MCF 10A (cell line): Measurements from ENCODE around the gene HES2. TPM values are rescaled to one million over a fixed set of nuclear protein-coding genes. Genes with fewer than 3 reads are reported as not detected.

Experiments used
- BruUV-seq: library from RNA; stranded (reverse); fragments of 400-500 nt; replicated peaks from 2 replicates; lab custom pipeline; 2021; lab: Mats Ljungman, UMichigan
- CTCF ChIA-PET: fragments of 300-600 bp; sonication (Branson Sonifier 250); formaldehyde crosslinking; extraction: SDS; loops from one replicate; lab custom pipeline; 2021; ENCODE audit warnings: antibody characterized with exemption, inconsistent platforms; lab: Yijun Ruan, JAX
- POLR2A ChIA-PET: fragments of 300-600, 350-650 bp; sonication (Branson Sonifier 250); formaldehyde crosslinking; extraction: SDS; loops from one replicate; lab custom pipeline; 2020; ENCODE audit warnings: antibody characterized with exemption, inconsistent platforms; lab: Yijun Ruan, JAX
- DNase-seq: peaks from one replicate; pipeline ENCODE4 v3.0.0-alpha.2; 2018; ENCODE audit not compliant: unreplicated experiment
- H3K27ac Mint-ChIP-seq: one replicate; pipeline ENCODE4 v1.8.0; 2022; ENCODE audit warnings: mild to moderate bottlenecking, low read depth, mixed read lengths; ENCODE audit not compliant: unreplicated experiment
- H3K27me3 Mint-ChIP-seq: one replicate; pipeline ENCODE4 v1.8.0; 2022; ENCODE audit warnings: mixed read lengths; ENCODE audit not compliant: insufficient read depth, unreplicated experiment
- H3K36me3 Mint-ChIP-seq: one replicate; pipeline ENCODE4 v1.8.0; 2022; ENCODE audit warnings: mild to moderate bottlenecking, moderate library complexity, mixed read lengths; ENCODE audit not compliant: insufficient read depth, unreplicated experiment
- H3K4me1 Mint-ChIP-seq: one replicate; pipeline ENCODE4 v1.8.0; 2022; ENCODE audit warnings: mixed read lengths; ENCODE audit not compliant: insufficient read depth, unreplicated experiment
- H3K4me3 Mint-ChIP-seq: one replicate; pipeline ENCODE4 v1.8.0; 2022; ENCODE audit warnings: mild to moderate bottlenecking, moderate library complexity, mixed read lengths; ENCODE audit not compliant: unreplicated experiment
- H3K9me3 Mint-ChIP-seq: one replicate; pipeline ENCODE4 v1.8.0; 2022; ENCODE audit warnings: mixed read lengths; ENCODE audit not compliant: unreplicated experiment
- CTCF ChIP-seq: fragments of 200-600 bp; IDR thresholded peaks from one replicate; pipeline ENCODE4 v1.8.0; 2022; ENCODE audit warnings: antibody characterized with exemption, mild to moderate bottlenecking; ENCODE audit not compliant: unreplicated experiment
- intact Hi-C: fragments of 100-400 bp; cut with micrococcal nuclease; formaldehyde crosslinking; loops from 2 replicates; pipeline ENCODE4 v1.14.1; 2022
- total RNA-seq: library from RNA; stranded (reverse); gene quantifications from 2 replicates; pipeline ENCODE4 v1.2.3, GENCODE V29; 2022

HES2 gene
- total RNA-seq, 1 experiment from 2014 or later = 7.6 TPM

- ChIA-PET CTCF (interaction anchor here (0.6 to 1.9 kb wide), 6 partner anchors 10 to 180 kb away, joined by 3 to 11 read pairs (median 3); no protein-coding TSS in a partner anchor), POLR2A (interaction anchor here (0.6 to 2.4 kb wide), 8 partner anchors 10 to 99 kb away, joined by 3 to 10 read pairs (median 3); no protein-coding TSS in a partner anchor)
- BruUV-seq = no TSS peak
- Mint-ChIP-seq H3K9me3 (no peaks in the 10 kb centered on the region), H3K4me1 (peaks cover 17% of the 10 kb centered on the region), H3K36me3 (no peaks in the 10 kb centered on the region), H3K27me3 (no peaks in the 10 kb centered on the region), H3K27ac (peak overlapping the region; percentile 23), H3K4me3 (no peak overlapping the region)
- intact Hi-C loops = no loop called here
- peak; percentile 81 for DNase-seq
- no peak for TF ChIP-seq CTCF
Observed at GRCh38 chr1:6427441-6428390, 8.0 kb upstream of the HES2 start.

GRCh38 chr1:6426972-6427350, 7.2 kb upstream of the HES2 start:
- Mint-ChIP-seq H3K36me3 (no peaks in the 10 kb centered on the region), H3K27ac (peak overlapping the region; percentile 23), H3K9me3 (no peaks in the 10 kb centered on the region), H3K4me3 (no peak overlapping the region), H3K4me1 (peaks cover 19% of the 10 kb centered on the region), H3K27me3 (no peaks in the 10 kb centered on the region)
- intact Hi-C loops = no loop called here
- no peak for TF ChIP-seq CTCF
- no TSS peak for BruUV-seq
- ChIA-PET CTCF (interaction anchor here (0.6 to 2.1 kb wide), 9 partner anchors 11 to 84 kb away, joined by 3 to 28 read pairs (median 4); no protein-coding TSS in a partner anchor), POLR2A (interaction anchor here (0.8 to 2.4 kb wide), 2 partner anchors 12 to 62 kb away, joined by 4 to 10 read pairs; no protein-coding TSS in a partner anchor)
- no peak for DNase-seq

- Mint-ChIP-seq H3K9me3 (no peaks in the 10 kb centered on the region), H3K4me3 (no peak overlapping the region), H3K27ac (no peak overlapping the region), H3K27me3 (no peaks in the 10 kb centered on the region), H3K36me3 (no peaks in the 10 kb centered on the region), H3K4me1 (peaks cover 24% of the 10 kb centered on the region)
- DNase-seq = no peak
- no TSS peak for BruUV-seq
- POLR2A ChIA-PET = interaction anchor here (0.8 to 2.4 kb wide), 3 partner anchors 12 to 62 kb away, joined by 3 to 10 read pairs (median 4); no protein-coding TSS in a partner anchor
- no peak for TF ChIP-seq CTCF
- intact Hi-C loops = no loop called here
- CTCF ChIA-PET = interaction anchor here (0.6 to 2.1 kb wide), 12 partner anchors 9 to 101 kb away, joined by 3 to 28 read pairs (median 4); no protein-coding TSS in a partner anchor
Observed at GRCh38 chr1:6426277-6426971, 6.7 kb upstream of the HES2 start.
